Measurements from ENCODE around the gene RAB6D.

- TF ChIP-seq CTCF (IDR thresholded peaks at IDR 0.05) (no peak), POLR2AphosphoS5 (IDR thresholded peaks at IDR 0.05) (no peak)
Measured at GRCh38 chr2:131322209-131322608, 41.8 kb downstream of the RAB6D start.
